GM12878 (cell line): Measurements from ENCODE around the gene FAM167B. TPM values are rescaled to one million over a fixed set of nuclear protein-coding genes. Genes with fewer than 3 reads are reported as not detected.

Source experiments
- ATAC-seq: fragments of 200-7000 bp; cut with Tn5 transposase; 3 replicates; pipeline ENCODE4 v1.9.1; 2020; ENCODE audit warnings: mild to moderate bottlenecking, moderate library complexity
- BruUV-seq: library from RNA; stranded (reverse); fragments of 400-500 nt; replicated peaks from 2 replicates; lab custom pipeline; 2021; lab: Mats Ljungman, UMichigan
- CTCF ChIA-PET: fragments of 300-600 bp; sonication (Branson Sonifier 250); formaldehyde crosslinking; extraction: SDS; loops from one replicate; lab custom pipeline; 2021; ENCODE audit warnings: inconsistent platforms; lab: Yijun Ruan, JAX
- POLR2A ChIA-PET: fragments of 350-600 bp; formaldehyde crosslinking; extraction: SDS; loops from one replicate; lab custom pipeline; 2021; ENCODE audit warnings: inconsistent platforms; lab: Charles Lee
- RAD21 ChIA-PET: fragments of 300-600 bp; sonication (Branson Sonifier 250); formaldehyde crosslinking; loops from one replicate; lab custom pipeline; 2023; ENCODE audit warnings: antibody characterized with exemption; ENCODE audit not compliant: unreplicated experiment; lab: Charles Lee
- SMC1A ChIA-PET: fragments of 300-600 bp; sonication (Branson Sonifier 250); formaldehyde crosslinking; loops from one replicate; lab custom pipeline; 2023; ENCODE audit not compliant: unreplicated experiment, uncharacterized antibody; lab: Charles Lee
- DNase-seq: peaks from one replicate; pipeline ENCODE4 v3.0.0-alpha.2; 2011; ENCODE audit warnings: low read depth, low spot score
- FAIRE-seq: peaks from 3 replicates; lab custom pipeline; 2011; peaks lifted over from hg19 to GRCh38; lab: Jason Lieb, UNC
- H2AFZ ChIP-seq: 2 replicates; pipeline ENCODE4 v1.6.0; 2011; ENCODE audit warnings: low read depth, low read length, control low read depth; ENCODE audit not compliant: control insufficient read depth
- H3K27ac ChIP-seq: 2 replicates; pipeline ENCODE4 v1.5.1; 2011; ENCODE audit warnings: control low read depth; ENCODE audit not compliant: control insufficient read depth, insufficient read depth
- H3K27me3 ChIP-seq, 2 experiments: replicated peaks in 1 of 2; 2 replicates each; pipeline versions ENCODE4 v1.6.0 to v1.6.1; 2011; ENCODE audit warnings: low read length in 1 of 2; ENCODE audit not compliant: control insufficient read depth in 2 of 2, insufficient read depth in 2 of 2
- H3K36me3 ChIP-seq, 2 experiments: 2 replicates each; pipeline ENCODE4 v1.5.1; 2011; ENCODE audit warnings: low read length in 1 of 2; ENCODE audit not compliant: control insufficient read depth in 2 of 2, insufficient read depth in 2 of 2
- H3K4me1 ChIP-seq: 2 replicates; pipeline ENCODE4 v1.6.1; 2011; ENCODE audit warnings: mild to moderate bottlenecking, low read length, moderate library complexity, mixed read lengths; ENCODE audit not compliant: control insufficient read depth, insufficient read depth
- H3K4me2 ChIP-seq: 2 replicates; pipeline ENCODE4 v1.6.0; 2011; ENCODE audit warnings: control low read depth; ENCODE audit not compliant: control insufficient read depth, insufficient read depth
- H3K4me3 ChIP-seq: fragments of 200-600 bp; sonication (generic); 2 replicates; pipeline ENCODE4 v1.5.1; 2016
- H3K79me2 ChIP-seq: 2 replicates; pipeline ENCODE4 v1.6.0; 2011; ENCODE audit warnings: low read length; ENCODE audit not compliant: control insufficient read depth, insufficient read depth
- H3K9ac ChIP-seq: 2 replicates; pipeline ENCODE4 v1.8.0; 2011; ENCODE audit warnings: low read length, control low read depth, mixed read lengths; ENCODE audit not compliant: control insufficient read depth, insufficient read depth
- H3K9me3 ChIP-seq: replicated peaks from 3 replicates; pipeline ENCODE4 v1.5.1; 2011; ENCODE audit warnings: mild to moderate bottlenecking, low read length; ENCODE audit not compliant: control insufficient read depth, insufficient read depth
- H4K20me1 ChIP-seq: 2 replicates; pipeline ENCODE4 v1.6.0; 2011; ENCODE audit not compliant: control insufficient read depth, insufficient read depth
- DPF2 ChIP-seq: fragments of 450-650 bp; IDR thresholded peaks from 2 replicates; pipeline ENCODE4 v1.6.1; 2017; ENCODE audit warnings: mild to moderate bottlenecking
- ZBTB11 ChIP-seq: fragments of 450-650 bp; formaldehyde crosslinking; IDR thresholded peaks from 2 replicates; pipeline ENCODE4 v1.5.0; 2022; ENCODE audit warnings: mild to moderate bottlenecking, missing genetic modification characterization
- ZBTB40 ChIP-seq: fragments of 450-650 bp; IDR thresholded peaks from 2 replicates; pipeline ENCODE4 v1.6.1; 2016; ENCODE audit warnings: mild to moderate bottlenecking, moderate library complexity, borderline replicate concordance
- WGBS: methylation state at CpG from one replicate; pipeline ENCODE4 v1.1.6; 2016; ENCODE audit warnings: low lambda C conversion rate; ENCODE audit not compliant: insufficient replicate concordance, insufficient coverage; ENCODE audit errors: missing lambda C conversion rate; 5-methylcytosine and 5-hydroxymethylcytosine counted together
- in situ Hi-C: fragments of 300-500 bp; cut with MboI; formaldehyde crosslinking; loops from 9 replicates; pipeline ENCODE4 v1.14.3; 2018; ENCODE audit warnings: mixed read lengths
- intact Hi-C: fragments of 100-400 bp; cut with micrococcal nuclease; formaldehyde crosslinking; loops from one replicate; pipeline ENCODE4 v1.14.2; 2022; ENCODE audit not compliant: unreplicated experiment
- polyA plus RNA-seq, 11 experiments: library from polyadenylated mRNA; depleted of rRNA in 4 of 11; unstranded in 6 of 11; stranded (reverse) in 5 of 11; fragments of >200 nt; fragmentation: Nextera tagmentation in 4 of 11; fragmentation: Illumina TruSeq in 1 of 11; extraction: Ambion mirVana in 4 of 11; extraction: Trizol in 1 of 11; gene quantifications; 1 replicate in 1 of 11; 2 replicates in 10 of 11; pipeline versions ENCODE4 v1.2.1 to v1.2.3, GENCODE V29; 2011 to 2016; ENCODE audit warnings: inconsistent platforms in 2 of 11, missing spikeins in 2 of 11, low read depth in 1 of 11
- total RNA-seq, 4 experiments: library from RNA; depleted of rRNA in 3 of 4; stranded (reverse); fragments of >200 nt in 3 of 4; fragmentation: Illumina TruSeq in 1 of 4; extraction: Trizol in 1 of 4; gene quantifications; 2 replicates each; pipeline versions ENCODE4 v1.2.1 to v1.2.3, GENCODE V29; 2013 to 2021

Gene FAM167B
- total and polyA plus RNA-seq, 10 of the 15 experiments (the other 5 are each of a cell fraction or from before 2014, with no cell fraction given) = 0.07 to 1.2 (median 0.36) TPM; not detected in 2

- TF ChIP-seq ZBTB40 = no peak
- TF ChIP-seq, all 136 proteins: peak for 0
These were observed 7.7 kb upstream of the FAM167B start (continued) for GRCh38 chr1:32239337-32239736.

DNA sequence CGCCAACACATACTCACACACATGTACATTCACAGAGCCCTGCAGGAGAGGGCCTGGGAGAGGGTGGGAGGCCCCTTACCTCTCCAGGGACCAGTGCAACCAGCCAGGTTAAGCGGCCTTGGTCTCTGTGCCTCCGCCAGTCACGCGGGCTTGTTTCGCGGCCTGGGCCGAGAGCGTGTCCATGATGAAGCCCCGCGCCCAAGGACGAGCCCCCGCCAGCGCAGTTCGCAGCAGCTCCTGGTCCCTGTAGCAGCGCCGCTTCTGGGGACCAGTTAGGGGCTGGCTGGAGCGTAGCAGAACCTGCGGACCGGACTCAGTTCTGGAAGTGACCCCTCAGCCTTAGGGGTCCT is 7.3 kb upstream of the FAM167B start:
- no peak for DNase-seq
- Histone ChIP-seq H3K27me3 (no peaks in the 10 kb centered on the region), H4K20me1 (no peaks in the 10 kb centered on the region), H3K4me1 (peaks cover 21% of the 10 kb centered on the region), H3K36me3 (no peaks in the 10 kb centered on the region), H3K9ac (no peak overlapping the region; the same call in 1 of the 2 replicates), H3K79me2 (no peaks in the 10 kb centered on the region), H2AFZ (peak overlapping the region; percentile 89), H3K9me3 (no peaks in the 10 kb centered on the region), H3K4me3 (no peak overlapping the region), H3K4me2 (no peak overlapping the region), H3K27ac (no peak overlapping the region)
- intact Hi-C loops (no loop called here), in situ Hi-C loops (no loop called here)
- ChIA-PET POLR2A (interaction anchor here (0.8 to 2.0 kb wide), 3 partner anchors 10 to 155 kb away, joined by 3 to 6 read pairs (median 5); partner anchors contain the start of gene BSDC1), CTCF (interaction anchor here (0.6 to 6.0 kb wide), 15 partner anchors 9 to 161 kb away, joined by 3 to 50 read pairs (median 6); partner anchors contain the start of genes EIF3I, FAM167B, KPNA6 and LCK), RAD21 (interaction anchor here (1.4 to 3.8 kb wide), 5 partner anchors 15 to 133 kb away, joined by 3 to 34 read pairs (median 10); partner anchors contain the start of gene HDAC1), SMC1A (interaction anchor here (1.1 to 5.2 kb wide), 11 partner anchors 9 to 166 kb away, joined by 3 to 37 read pairs (median 7); partner anchors contain the start of genes BSDC1 and TMEM39B)
- no TSS peak for BruUV-seq
- ATAC-seq = no peak
- WGBS = 93% methylated on average over 14 of the region's 20 CpGs
- FAIRE-seq = no peak
- TF ChIP-seq DPF2 = no peak
- no peak for TF ChIP-seq ZBTB11 (CRISPR knock-in tag)
- TF ChIP-seq, all 136 proteins: peak for 0
